Fibroblast of lung (primary cell): ENCODE results near the gene ARSG. TPM values are rescaled to one million over a fixed set of nuclear protein-coding genes. Genes with fewer than 3 reads are reported as not detected.

Experiments used
- DNase-seq, 2 donors: peaks; one replicate each; pipeline versions ENCODE4 v3.0.0 to v3.0.0-alpha.2; 2010; ENCODE audit warnings: low read depth in 2 of 2
- H2AFZ ChIP-seq: 2 replicates; pipeline ENCODE4 v1.5.1; 2012; ENCODE audit warnings: low read length, control low read depth, inconsistent platforms
- H3K27ac ChIP-seq: 2 replicates; pipeline ENCODE4 v1.5.1; 2011; ENCODE audit warnings: low read length, control low read depth; ENCODE audit not compliant: insufficient read depth
- H3K27me3 ChIP-seq: 2 replicates; pipeline ENCODE4 v1.5.1; 2011; ENCODE audit warnings: mild to moderate bottlenecking, low read length; ENCODE audit not compliant: control insufficient read depth, insufficient read depth
- H3K36me3 ChIP-seq: 2 replicates; pipeline ENCODE4 v1.5.1; 2011; ENCODE audit warnings: low read length; ENCODE audit not compliant: control insufficient read depth, insufficient read depth
- H3K4me1 ChIP-seq: 2 replicates; pipeline ENCODE4 v1.5.1; 2011; ENCODE audit warnings: low read length; ENCODE audit not compliant: control insufficient read depth, insufficient read depth; ENCODE audit errors: extremely low read depth
- H3K4me2 ChIP-seq: 2 replicates; pipeline ENCODE4 v1.5.1; 2011; ENCODE audit warnings: low read length, control low read depth; ENCODE audit not compliant: insufficient read depth; ENCODE audit errors: extremely low read depth
- H3K4me3 ChIP-seq, 4 experiments: fragments of 200-600 bp in 1 of 4; sonication (generic) in 1 of 4; replicated peaks in 1 of 4; 2 replicates each; pipeline ENCODE4 v1.5.1; 2011 to 2016; ENCODE audit warnings: low read length in 4 of 4, low read depth in 3 of 4, mild to moderate bottlenecking in 3 of 4, control low read depth in 2 of 4, inconsistent platforms in 1 of 4, mixed read lengths in 1 of 4; ENCODE audit not compliant: insufficient read depth in 1 of 4; ENCODE audit errors: control extremely low read depth in 1 of 4
- H3K79me2 ChIP-seq: 2 replicates; pipeline ENCODE4 v1.5.1; 2012; ENCODE audit warnings: mild to moderate bottlenecking, low read length, inconsistent platforms; ENCODE audit not compliant: control insufficient read depth, insufficient read depth
- H3K9ac ChIP-seq: 2 replicates; pipeline ENCODE4 v1.5.1; 2011; ENCODE audit warnings: mild to moderate bottlenecking, low read length, control low read depth; ENCODE audit not compliant: insufficient read depth
- H3K9me3 ChIP-seq: 2 replicates; pipeline ENCODE4 v1.5.1; 2012; ENCODE audit warnings: low read depth, low read length; ENCODE audit not compliant: control insufficient read depth, insufficient read depth
- H4K20me1 ChIP-seq: 2 replicates; pipeline ENCODE4 v1.5.1; 2011; ENCODE audit warnings: low read length; ENCODE audit not compliant: control insufficient read depth, insufficient read depth; ENCODE audit errors: extremely low read depth
- EZH2 ChIP-seq: IDR thresholded peaks from 2 replicates; pipeline ENCODE4 v1.5.1; 2012; ENCODE audit warnings: low read length, control low read depth, mild to moderate bottlenecking; ENCODE audit errors: missing control alignments
- polyA plus RNA-seq, 2 donors: library from polyadenylated mRNA; depleted of rRNA in 1 of 2; stranded (reverse) in 1 of 2; unstranded in 1 of 2; fragments of >200 nt; gene quantifications; 2 replicates each; pipeline ENCODE4 v1.2.1, GENCODE V29; 2011 to 2012; ENCODE audit warnings: missing spikeins in 1 of 2
- total RNA-seq: library from RNA; depleted of rRNA; stranded (reverse); fragments of >200 nt; gene quantifications from 2 replicates; pipeline ENCODE4 v1.2.1, GENCODE V29; 2014
- TF ChIP-seq, protein P1 (sequence below), 2 donors: IDR thresholded peaks in 1 of 2; conservative IDR thresholded peaks in 1 of 2; 1 replicate in 1 of 2; 2 replicates in 1 of 2; pipeline ENCODE4 v1.5.1; 2011 to 2012; ENCODE audit warnings: low read length in 2 of 2, control low read depth in 1 of 2, inconsistent platforms in 1 of 2, low read depth in 1 of 2, mild to moderate bottlenecking in 1 of 2

ARSG gene
- total and polyA plus RNA-seq, 2 donors (not counting 1 experiment from before 2014, with no cell fraction given): 3.5 to 8.1 TPM

DNA sequence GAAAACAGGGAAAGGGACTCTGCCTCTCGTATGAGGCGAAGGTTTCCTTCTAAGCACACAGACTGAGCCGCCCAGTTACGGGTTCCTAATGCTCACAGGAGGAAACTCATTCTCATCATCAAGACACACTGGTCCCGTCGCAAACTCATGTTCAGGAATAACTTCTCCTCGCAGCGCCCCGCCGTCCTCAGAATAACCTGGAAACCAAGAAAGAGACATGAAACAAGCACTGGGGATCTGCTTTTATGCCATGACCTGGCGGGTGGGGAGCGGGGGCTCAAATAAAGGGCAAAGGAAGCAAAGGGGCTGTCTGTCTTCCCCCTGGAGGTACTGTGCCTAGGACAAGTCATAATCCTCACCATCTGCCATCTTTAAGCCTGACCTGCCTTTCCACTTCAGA is 134.7 kb downstream of the ARSG start:
- no peaks in the 10 kb centered on the region for H3K9me3 ChIP-seq
- TF ChIP-seq, protein P1, sequence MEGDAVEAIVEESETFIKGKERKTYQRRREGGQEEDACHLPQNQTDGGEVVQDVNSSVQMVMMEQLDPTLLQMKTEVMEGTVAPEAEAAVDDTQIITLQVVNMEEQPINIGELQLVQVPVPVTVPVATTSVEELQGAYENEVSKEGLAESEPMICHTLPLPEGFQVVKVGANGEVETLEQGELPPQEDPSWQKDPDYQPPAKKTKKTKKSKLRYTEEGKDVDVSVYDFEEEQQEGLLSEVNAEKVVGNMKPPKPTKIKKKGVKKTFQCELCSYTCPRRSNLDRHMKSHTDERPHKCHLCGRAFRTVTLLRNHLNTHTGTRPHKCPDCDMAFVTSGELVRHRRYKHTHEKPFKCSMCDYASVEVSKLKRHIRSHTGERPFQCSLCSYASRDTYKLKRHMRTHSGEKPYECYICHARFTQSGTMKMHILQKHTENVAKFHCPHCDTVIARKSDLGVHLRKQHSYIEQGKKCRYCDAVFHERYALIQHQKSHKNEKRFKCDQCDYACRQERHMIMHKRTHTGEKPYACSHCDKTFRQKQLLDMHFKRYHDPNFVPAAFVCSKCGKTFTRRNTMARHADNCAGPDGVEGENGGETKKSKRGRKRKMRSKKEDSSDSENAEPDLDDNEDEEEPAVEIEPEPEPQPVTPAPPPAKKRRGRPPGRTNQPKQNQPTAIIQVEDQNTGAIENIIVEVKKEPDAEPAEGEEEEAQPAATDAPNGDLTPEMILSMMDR (conservative IDR thresholded peaks at IDR 0.05 in 1 of 2, IDR thresholded peaks at IDR 0.05 in 1 of 2; ENCODE audit: low read depth in 1 of 2, low read length in 2 of 2): no peak
- TF ChIP-seq EZH2: no peak
- no peak overlapping the region for H3K9ac ChIP-seq
- no peak for DNase-seq
- no peaks in the 10 kb centered on the region for H3K27me3 ChIP-seq
- no peaks in the 10 kb centered on the region for H3K4me1 ChIP-seq
- no peak overlapping the region for H2AFZ ChIP-seq
- no peaks in the 10 kb centered on the region for H3K79me2 ChIP-seq
- H3K36me3 ChIP-seq: peaks cover 17% of the 10 kb centered on the region
- no peaks in the 10 kb centered on the region for H4K20me1 ChIP-seq
- no peak overlapping the region for H3K4me3 ChIP-seq
- H3K4me2 ChIP-seq: no peak overlapping the region
- H3K27ac ChIP-seq: no peak overlapping the region

DNA sequence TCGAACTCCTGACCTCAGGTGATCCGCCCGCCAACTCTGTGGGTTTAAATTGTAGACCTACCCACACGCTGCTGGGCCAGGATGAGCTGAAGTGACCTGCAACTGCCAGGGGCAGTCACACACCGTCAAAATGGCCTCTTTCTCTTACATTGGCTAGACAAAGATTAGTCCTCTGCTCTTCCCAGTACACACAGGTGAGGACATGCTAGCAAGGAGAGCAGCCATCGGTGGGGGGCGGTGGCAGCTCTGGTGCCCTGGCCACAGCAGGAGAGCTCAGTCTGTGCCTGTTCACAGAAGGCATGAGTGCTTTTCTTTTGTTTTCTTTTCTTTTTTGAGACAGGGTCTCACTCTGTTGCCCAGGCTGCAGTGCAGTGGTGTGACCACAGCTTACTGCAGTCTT is 136.3 kb downstream of the ARSG start:
- Histone ChIP-seq H2AFZ (no peak overlapping the region), H3K4me1 (no peaks in the 10 kb centered on the region), H4K20me1 (no peaks in the 10 kb centered on the region), H3K36me3 (peaks cover 22% of the 10 kb centered on the region), H3K4me2 (no peak overlapping the region), H3K4me3 (no peak overlapping the region), H3K27ac (no peak overlapping the region), H3K79me2 (no peaks in the 10 kb centered on the region), H3K9me3 (no peaks in the 10 kb centered on the region), H3K9ac (no peak overlapping the region), H3K27me3 (no peaks in the 10 kb centered on the region)
- DNase-seq: no peak
- TF ChIP-seq, protein P1 (conservative IDR thresholded peaks at IDR 0.05 in 1 of 2, IDR thresholded peaks at IDR 0.05 in 1 of 2; ENCODE audit: low read depth in 1 of 2, low read length in 2 of 2): no peak
- TF ChIP-seq EZH2: no peak

DNA sequence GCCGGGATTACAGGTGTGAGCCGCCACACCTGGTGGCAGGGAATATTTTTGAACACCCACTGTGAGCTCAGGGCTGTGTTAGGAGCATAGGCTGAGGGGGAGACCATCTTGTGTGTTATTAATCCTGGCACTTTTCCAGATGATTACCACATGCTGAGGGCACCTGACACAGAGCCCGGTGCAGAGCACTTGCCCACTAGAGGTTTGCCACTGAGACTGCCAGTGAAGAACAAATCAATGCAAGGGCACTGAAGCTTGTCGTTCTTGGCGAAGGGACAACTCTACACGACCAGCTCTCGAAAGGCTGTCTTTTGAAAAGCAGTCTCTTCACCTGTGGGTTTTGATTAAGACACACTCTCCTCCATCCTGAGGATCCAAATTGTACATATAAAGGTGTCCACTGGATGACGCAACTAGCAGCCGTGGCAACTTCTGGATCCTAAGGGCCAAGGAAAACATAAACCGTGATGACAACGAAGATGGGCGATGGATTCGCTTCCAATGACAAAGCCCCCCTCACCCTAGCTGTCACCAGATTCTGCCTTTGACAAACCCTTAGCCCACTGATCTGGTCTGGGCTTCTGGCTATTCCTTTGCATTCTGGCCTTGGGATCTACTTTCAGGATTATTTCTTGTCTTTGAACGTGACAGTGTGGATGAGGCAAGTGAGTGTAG is 137.3 kb downstream of the ARSG start:
- peaks cover 30% of the 10 kb centered on the region for H3K36me3 ChIP-seq
- no peak overlapping the region for H3K4me2 ChIP-seq
- H3K4me3 ChIP-seq: no peak overlapping the region
- no peaks in the 10 kb centered on the region for H3K9me3 ChIP-seq
- H3K27me3 ChIP-seq: no peaks in the 10 kb centered on the region
- H3K79me2 ChIP-seq: no peaks in the 10 kb centered on the region
- no peaks in the 10 kb centered on the region for H4K20me1 ChIP-seq
- no peak for TF ChIP-seq EZH2
- TF ChIP-seq, protein P1 (conservative IDR thresholded peaks at IDR 0.05 in 1 of 2, IDR thresholded peaks at IDR 0.05 in 1 of 2; ENCODE audit: low read depth in 1 of 2, low read length in 2 of 2): no peak
- DNase-seq: no peak
- no peak overlapping the region for H3K27ac ChIP-seq
- no peaks in the 10 kb centered on the region for H3K4me1 ChIP-seq
- no peak overlapping the region for H3K9ac ChIP-seq
- no peak overlapping the region for H2AFZ ChIP-seq
